ENCODE measurements around the gene MBD1.
A peak's percentile ranks its signal among the peaks of the same experiment; 100 is the strongest.
"Not testable (repeated sequence)": the region's sequence is repeated elsewhere in the genome, so short reads cannot be mapped to it uniquely, and the experiment has no call there.

The MBD1 gene

DNA sequence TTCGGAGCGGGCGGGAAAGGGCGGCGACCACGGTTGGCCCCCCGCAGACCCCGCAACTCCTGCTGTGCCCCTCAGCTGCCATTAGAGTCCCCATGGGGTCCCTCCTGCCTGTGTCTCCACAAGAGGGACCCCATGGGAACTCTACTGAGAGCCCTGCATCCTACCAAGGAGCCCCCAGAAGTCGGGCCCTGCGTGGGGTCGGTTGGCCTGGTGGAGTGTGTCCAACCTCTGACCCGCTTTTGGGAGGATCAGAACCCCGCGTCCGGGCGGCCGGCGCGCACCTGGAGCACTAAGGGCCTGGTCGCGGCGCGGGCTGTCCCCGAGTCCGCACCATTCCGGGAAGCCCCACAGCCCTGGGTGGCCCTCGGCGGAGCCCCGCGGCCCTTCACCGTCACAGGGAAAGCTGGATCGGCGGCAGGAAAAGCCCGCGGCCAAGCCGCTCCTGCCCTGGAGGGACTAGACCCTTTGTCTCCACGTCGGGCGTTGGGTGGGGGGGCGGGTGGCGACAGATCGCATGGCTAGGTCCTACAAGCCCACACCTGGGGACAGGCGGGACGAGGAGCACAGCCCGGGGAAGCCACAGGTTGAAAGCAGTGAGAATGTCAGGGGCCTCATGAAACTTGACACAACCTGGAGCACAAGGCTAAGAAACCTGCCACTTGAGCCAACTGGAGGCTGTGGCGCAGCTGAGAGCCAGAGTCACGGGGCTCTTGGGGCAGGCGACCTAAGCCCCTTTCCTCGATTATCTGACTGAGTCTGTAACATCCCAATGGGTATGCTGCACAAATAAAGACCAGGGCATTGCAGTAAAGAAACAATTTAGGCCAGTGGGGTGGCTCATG is 17.3 kb upstream of the MBD1 start:
- no peaks in the 10 kb centered on the region for H3K36me3 Mint-ChIP-seq (ENCODE audit: low read depth)
- no peak overlapping the region for H3K4me3 Mint-ChIP-seq
- TF ChIP-seq CTCF (IDR thresholded peaks at IDR 0.05) = no peak
- peaks cover 16% of the 10 kb centered on the region for H3K4me1 Mint-ChIP-seq
- H3K9me3 Mint-ChIP-seq = peaks cover 23% of the 10 kb centered on the region
- H3K27me3 Mint-ChIP-seq (ENCODE audit: low read depth, poor library complexity) = peaks cover 24% of the 10 kb centered on the region
- no peak for DNase-seq
- no peak overlapping the region for H3K27ac Mint-ChIP-seq

- Mint-ChIP-seq H3K27me3 (ENCODE audit: low read depth, poor library complexity) (peaks cover 19% of the 10 kb centered on the region), H3K4me1 (peaks cover 16% of the 10 kb centered on the region), H3K36me3 (ENCODE audit: low read depth) (no peaks in the 10 kb centered on the region), H3K4me3 (peak overlapping the region; percentile 78), H3K27ac (no peak overlapping the region), H3K9me3 (peaks cover 22% of the 10 kb centered on the region)
- DNase-seq = peak; percentile 46
- TF ChIP-seq CTCF (IDR thresholded peaks at IDR 0.05) = no peak
These were observed 16.5 kb upstream of the MBD1 start for GRCh38 chr18:50297621-50298442.

DNA sequence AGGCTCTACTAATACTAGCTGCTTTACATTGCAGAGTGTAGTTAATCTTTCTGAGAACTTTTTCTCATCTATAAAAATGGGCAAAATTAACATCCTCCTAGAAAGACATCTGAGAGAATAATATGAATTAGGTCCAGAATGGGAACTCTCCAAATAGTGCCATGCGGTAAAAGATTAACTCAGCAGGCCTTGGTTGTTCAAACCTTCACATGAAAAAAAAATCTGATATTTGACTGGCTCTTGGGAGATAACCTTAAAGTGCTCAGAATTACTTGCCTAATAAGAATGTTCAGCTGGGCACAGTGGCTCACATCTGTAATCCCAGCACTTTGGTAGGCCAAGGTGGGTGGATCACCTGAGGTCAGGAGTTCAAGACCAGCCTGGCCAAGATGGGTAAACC is 11.7 kb upstream of the MBD1 start:
- Mint-ChIP-seq H3K27me3 (ENCODE audit: low read depth, poor library complexity) (peaks cover 15% of the 10 kb centered on the region), H3K4me1 (peaks cover 8% of the 10 kb centered on the region)
- no peak for TF ChIP-seq CTCF (IDR thresholded peaks at IDR 0.05)

DNA sequence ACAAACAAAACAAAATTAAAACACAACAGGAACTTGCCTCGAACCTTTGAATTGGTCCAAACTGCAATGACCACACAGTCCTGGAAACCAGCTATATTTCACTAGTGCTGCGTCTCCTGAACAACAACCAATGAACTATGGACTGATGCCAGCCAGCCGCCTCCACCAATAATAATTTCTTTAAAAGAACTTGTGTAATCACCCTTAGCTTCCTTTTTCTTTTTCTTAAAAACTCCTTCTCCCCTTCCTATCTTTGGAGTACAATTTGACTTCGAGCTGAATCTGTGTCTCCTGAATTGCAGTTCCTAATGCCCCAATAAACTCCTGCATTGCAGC is 7.8 kb upstream of the MBD1 start:
- H3K36me3 Mint-ChIP-seq (ENCODE audit: low read depth) = peaks cover 14% of the 10 kb centered on the region
- peaks cover 23% of the 10 kb centered on the region for H3K4me1 Mint-ChIP-seq
- TF ChIP-seq CTCF (IDR thresholded peaks at IDR 0.05) = no peak
- no peaks in the 10 kb centered on the region for H3K9me3 Mint-ChIP-seq
- no peak overlapping the region for H3K27ac Mint-ChIP-seq
- H3K4me3 Mint-ChIP-seq = peak overlapping the region; percentile 70
- DNase-seq = no peak
- H3K27me3 Mint-ChIP-seq (ENCODE audit: low read depth, poor library complexity) = peaks cover 6% of the 10 kb centered on the region

More for the DNA sequence above, 11.7 kb upstream of the MBD1 start:
- H3K27ac Mint-ChIP-seq = no peak overlapping the region
- DNase-seq = no peak
- no peak overlapping the region for H3K4me3 Mint-ChIP-seq
- H3K9me3 Mint-ChIP-seq = peaks cover 20% of the 10 kb centered on the region
- no peaks in the 10 kb centered on the region for H3K36me3 Mint-ChIP-seq (ENCODE audit: low read depth)

- H3K4me1 Mint-ChIP-seq = peaks cover 23% of the 10 kb centered on the region
- not testable (repeated sequence) for H3K27me3 Mint-ChIP-seq (ENCODE audit: low read depth, poor library complexity); H3K9me3 Mint-ChIP-seq; DNase-seq
- H3K36me3 Mint-ChIP-seq (ENCODE audit: low read depth) = peaks cover 20% of the 10 kb centered on the region
- H3K27ac Mint-ChIP-seq = peak overlapping the region; percentile 99
- peak overlapping the region; percentile 97 for H3K4me3 Mint-ChIP-seq
These were observed 7.2 kb upstream of the MBD1 start for GRCh38 chr18:50288348-50289107.
